Activated naive CD4-positive, alpha-beta T cell treated with anti-CD3 and anti-CD28 coated beads for 36 hours (primary cell): ENCODE results near the gene HLA-DMB. TPM values are rescaled to one million over a fixed set of nuclear protein-coding genes. Genes with fewer than 3 reads are reported as not detected.
A peak's percentile ranks its signal among the peaks of the same experiment; 100 is the strongest.

ENCODE experiments used
- CTCF ChIA-PET: fragments of 350-600 bp; sonication (Branson Sonifier 250); formaldehyde crosslinking; loops from one replicate; lab custom pipeline; 2021; ENCODE audit warnings: antibody characterized with exemption; lab: Charles Lee
- DNase-seq: peaks from one replicate; pipeline ENCODE4 v3.0.0-alpha.2; 2020
- H3K27ac Mint-ChIP-seq: one replicate; pipeline ENCODE4 v1.8.0; 2021; ENCODE audit warnings: mild to moderate bottlenecking, mixed read lengths
- H3K27me3 Mint-ChIP-seq: one replicate; pipeline ENCODE4 v1.8.0; 2021; ENCODE audit warnings: low read depth, mixed read lengths
- H3K36me3 Mint-ChIP-seq: one replicate; pipeline ENCODE4 v1.8.0; 2021; ENCODE audit warnings: low read depth, mixed read lengths
- H3K4me1 Mint-ChIP-seq: one replicate; pipeline ENCODE4 v1.8.0; 2021; ENCODE audit warnings: low read depth, mixed read lengths
- H3K4me3 Mint-ChIP-seq: one replicate; pipeline ENCODE4 v1.8.0; 2021; ENCODE audit warnings: mild to moderate bottlenecking, moderate library complexity, mixed read lengths
- H3K9me3 Mint-ChIP-seq: one replicate; pipeline ENCODE4 v1.8.0; 2021; ENCODE audit warnings: mixed read lengths
- intact Hi-C: fragments of 100-400 bp; cut with micrococcal nuclease; formaldehyde crosslinking; loops from one replicate; pipeline ENCODE4 v1.15.1; 2023
- total RNA-seq, 2 experiments: library from RNA; stranded (reverse); gene quantifications; one replicate each; pipeline ENCODE4 v1.2.3, GENCODE V29; 2021

Gene HLA-DMB
- total RNA-seq, 2 experiments from 2014 or later: 0.76 to 1.3 TPM

GRCh38 chr6:32956176-32956575 lies 15.3 kb upstream of the HLA-DMB start:
- H3K4me3 Mint-ChIP-seq: no peak overlapping the region
- H3K36me3 Mint-ChIP-seq: no peaks in the 10 kb centered on the region
- H3K4me1 Mint-ChIP-seq: peaks cover 39% of the 10 kb centered on the region
- intact Hi-C loops: no loop called here
- no peak overlapping the region for H3K27ac Mint-ChIP-seq
- no peaks in the 10 kb centered on the region for H3K27me3 Mint-ChIP-seq
- CTCF ChIA-PET: interaction anchor here (4.2 to 6.0 kb wide), 5 partner anchors 13 to 62 kb away, joined by 37 to 167 read pairs (median 101); partner anchors contain the start of genes BRD2 and HLA-DMB
- H3K9me3 Mint-ChIP-seq: no peaks in the 10 kb centered on the region
- no peak for DNase-seq

GRCh38 chr6:32954986-32955802 lies 14.4 kb upstream of the HLA-DMB start:
- intact Hi-C loops: no loop called here
- Mint-ChIP-seq H3K27ac (no peak overlapping the region), H3K9me3 (no peaks in the 10 kb centered on the region), H3K4me1 (peaks cover 35% of the 10 kb centered on the region), H3K4me3 (no peak overlapping the region), H3K36me3 (no peaks in the 10 kb centered on the region), H3K27me3 (no peaks in the 10 kb centered on the region)
- DNase-seq: peak; percentile 60
- CTCF ChIA-PET: interaction anchor here (0.6 to 6.0 kb wide), 16 partner anchors 8 to 99 kb away, joined by 3 to 167 read pairs (median 13); partner anchors contain the start of genes BRD2 and HLA-DMB

GRCh38 chr6:32954267-32954666 lies 13.4 kb upstream of the HLA-DMB start:
- no peak overlapping the region for H3K4me3 Mint-ChIP-seq
- CTCF ChIA-PET: interaction anchor here (0.7 to 6.0 kb wide), 22 partner anchors 9 to 116 kb away, joined by 3 to 167 read pairs (median 8); partner anchors contain the start of genes BRD2, HLA-DMB, PSMB9 and TAP2
- no peaks in the 10 kb centered on the region for H3K27me3 Mint-ChIP-seq
- H3K36me3 Mint-ChIP-seq: no peaks in the 10 kb centered on the region
- H3K4me1 Mint-ChIP-seq: peaks cover 44% of the 10 kb centered on the region
- H3K27ac Mint-ChIP-seq: no peak overlapping the region
- DNase-seq: no peak
- H3K9me3 Mint-ChIP-seq: no peaks in the 10 kb centered on the region
- intact Hi-C loops: no loop called here

- DNase-seq: no peak
- Mint-ChIP-seq H3K9me3 (no peaks in the 10 kb centered on the region), H3K27me3 (no peaks in the 10 kb centered on the region), H3K36me3 (no peaks in the 10 kb centered on the region), H3K27ac (no peak overlapping the region), H3K4me3 (no peak overlapping the region), H3K4me1 (peaks cover 44% of the 10 kb centered on the region)
- CTCF ChIA-PET: interaction anchor here (0.7 to 6.0 kb wide), 26 partner anchors 10 to 115 kb away, joined by 3 to 167 read pairs (median 6); partner anchors contain the start of genes BRD2, HLA-DMB, PSMB8 and PSMB9
- intact Hi-C loops: loop anchor here (1.0 kb wide), 5 partner anchors 12 to 68 kb away; partner anchors contain the start of genes BRD2 and HLA-DMB
Measured at GRCh38 chr6:32953775-32954174, 12.9 kb upstream of the HLA-DMB start.

- Mint-ChIP-seq H3K27ac (peak within 1 kb of the TSS; percentile 60), H3K9me3 (no peaks in the 10 kb centered on the region), H3K4me3 (peak within 1 kb of the TSS; percentile 73), H3K36me3 (no peaks in the 10 kb centered on the region), H3K27me3 (no peaks in the 10 kb centered on the region), H3K4me1 (peaks cover 47% of the 10 kb centered on the region)
- CTCF ChIA-PET: interaction anchor here (0.6 to 6.0 kb wide), 31 partner anchors 8 to 514 kb away, joined by 3 to 167 read pairs (median 6); partner anchors contain the start of genes BRD2, HLA-DMB, PSMB8 and PSMB9
- intact Hi-C loops: loop anchor here (1.0 kb wide), 5 partner anchors 12 to 68 kb away; partner anchors contain the start of genes BRD2 and HLA-DMB
- DNase-seq: peak; percentile 87
Measured at GRCh38 chr6:32952817-32953739, 12.2 kb upstream of the HLA-DMB start, which contains the start of gene HLA-DMA. HLA-DMA (minus strand) TSS chr6:32953097; CDS start chr6:32953036, 61 bp downstream.

GRCh38 chr6:32950449-32950848 lies 9.6 kb upstream of the HLA-DMB start:
- intact Hi-C loops: no loop called here
- no peaks in the 10 kb centered on the region for H3K36me3 Mint-ChIP-seq
- no peak overlapping the region for H3K27ac Mint-ChIP-seq
- CTCF ChIA-PET: interaction anchor here (0.9 to 2.5 kb wide), 9 partner anchors 9 to 71 kb away, joined by 3 to 19 read pairs (median 4); partner anchors contain the start of gene HLA-DMB
- H3K9me3 Mint-ChIP-seq: peaks cover 3% of the 10 kb centered on the region
- peaks cover 51% of the 10 kb centered on the region for H3K4me1 Mint-ChIP-seq
- no peaks in the 10 kb centered on the region for H3K27me3 Mint-ChIP-seq
- no peak for DNase-seq
- H3K4me3 Mint-ChIP-seq: no peak overlapping the region

GRCh38 chr6:32950010-32950409 lies 9.2 kb upstream of the HLA-DMB start:
- H3K27me3 Mint-ChIP-seq: no peaks in the 10 kb centered on the region
- H3K36me3 Mint-ChIP-seq: no peaks in the 10 kb centered on the region
- peaks cover 51% of the 10 kb centered on the region for H3K4me1 Mint-ChIP-seq
- DNase-seq: no peak
- H3K9me3 Mint-ChIP-seq: peaks cover 5% of the 10 kb centered on the region
- CTCF ChIA-PET: interaction anchor here (1.2 to 2.5 kb wide), 7 partner anchors 9 to 71 kb away, joined by 3 to 19 read pairs (median 5); partner anchors contain the start of gene HLA-DMB
- no peak overlapping the region for H3K4me3 Mint-ChIP-seq
- H3K27ac Mint-ChIP-seq: no peak overlapping the region
- intact Hi-C loops: no loop called here

GRCh38 chr6:32949113-32949512 lies 8.3 kb upstream of the HLA-DMB start:
- intact Hi-C loops: no loop called here
- Mint-ChIP-seq H3K27ac (no peak overlapping the region), H3K9me3 (peaks cover 5% of the 10 kb centered on the region), H3K4me1 (peaks cover 52% of the 10 kb centered on the region), H3K36me3 (no peaks in the 10 kb centered on the region), H3K27me3 (no peaks in the 10 kb centered on the region), H3K4me3 (no peak overlapping the region)
- CTCF ChIA-PET: interaction anchor here (2.6 kb wide), 1 partner anchor 15 kb away, joined by 27 read pairs; no protein-coding TSS in a partner anchor
- no peak for DNase-seq

GRCh38 chr6:32947552-32948465 lies 7.0 kb upstream of the HLA-DMB start:
- CTCF ChIA-PET: interaction anchor here (0.6 to 2.6 kb wide), 14 partner anchors 10 to 110 kb away, joined by 3 to 27 read pairs (median 4); no protein-coding TSS in a partner anchor
- Mint-ChIP-seq H3K36me3 (no peaks in the 10 kb centered on the region), H3K4me3 (no peak overlapping the region), H3K9me3 (peaks cover 5% of the 10 kb centered on the region), H3K4me1 (peaks cover 52% of the 10 kb centered on the region), H3K27me3 (no peaks in the 10 kb centered on the region), H3K27ac (no peak overlapping the region)
- intact Hi-C loops: loop anchor here (1.0 kb wide), 2 partner anchors 15 to 63 kb away; no protein-coding TSS in a partner anchor
- peak; percentile 70 for DNase-seq

GRCh38 chr6:32946893-32947292 lies 6.1 kb upstream of the HLA-DMB start:
- CTCF ChIA-PET: interaction anchor here (0.8 to 2.6 kb wide), 9 partner anchors 9 to 70 kb away, joined by 3 to 27 read pairs (median 4); no protein-coding TSS in a partner anchor
- Mint-ChIP-seq H3K27me3 (no peaks in the 10 kb centered on the region), H3K36me3 (no peaks in the 10 kb centered on the region), H3K4me3 (no peak overlapping the region), H3K27ac (no peak overlapping the region), H3K9me3 (peaks cover 5% of the 10 kb centered on the region), H3K4me1 (peaks cover 53% of the 10 kb centered on the region)
- intact Hi-C loops: loop anchor here (1.0 kb wide), 1 partner anchor 14 kb away; no protein-coding TSS in a partner anchor
- DNase-seq: no peak
